Measurements from ENCODE around the gene ITPKB. TPM values are rescaled to one million over a fixed set of nuclear protein-coding genes. Genes with fewer than 3 reads are reported as not detected.
"Not testable (repeated sequence)": the region's sequence is repeated elsewhere in the genome, so short reads cannot be mapped to it uniquely, and the experiment has no call there.

Gene ITPKB
- total RNA-seq, 1 donor from 2014 or later, result 34.9 TPM

DNA sequence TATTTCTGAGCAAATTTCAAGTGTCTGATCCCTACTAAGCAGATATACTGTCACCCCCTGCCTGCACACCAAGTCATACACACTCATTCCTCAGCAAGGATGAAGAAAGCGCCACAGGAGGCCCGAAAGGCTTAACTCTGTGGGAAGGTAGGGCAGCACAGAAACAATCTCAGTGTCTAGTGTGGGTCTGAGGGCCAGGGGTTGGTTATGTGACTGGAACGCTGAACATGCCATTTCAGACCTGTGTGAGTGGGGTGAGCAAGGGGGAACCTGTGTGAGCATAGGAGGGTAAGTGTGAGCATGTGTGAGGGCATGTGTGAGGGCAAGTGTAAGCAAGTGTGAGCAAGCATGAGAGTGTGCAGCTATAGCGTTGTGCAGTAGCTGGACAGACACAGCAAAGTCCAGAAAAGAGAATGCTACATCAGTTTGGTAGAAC, 6.2 kb downstream of the ITPKB start:
- no peak for DNase-seq (ENCODE audit: low spot score)

- no peak for DNase-seq (ENCODE audit: low spot score)
These were observed 7.7 kb downstream of the ITPKB start for GRCh38 chr1:226731257-226731893.

GRCh38 chr1:226730836-226731235, 8.2 kb downstream of the ITPKB start:
- no peak for DNase-seq (ENCODE audit: low spot score)

DNA sequence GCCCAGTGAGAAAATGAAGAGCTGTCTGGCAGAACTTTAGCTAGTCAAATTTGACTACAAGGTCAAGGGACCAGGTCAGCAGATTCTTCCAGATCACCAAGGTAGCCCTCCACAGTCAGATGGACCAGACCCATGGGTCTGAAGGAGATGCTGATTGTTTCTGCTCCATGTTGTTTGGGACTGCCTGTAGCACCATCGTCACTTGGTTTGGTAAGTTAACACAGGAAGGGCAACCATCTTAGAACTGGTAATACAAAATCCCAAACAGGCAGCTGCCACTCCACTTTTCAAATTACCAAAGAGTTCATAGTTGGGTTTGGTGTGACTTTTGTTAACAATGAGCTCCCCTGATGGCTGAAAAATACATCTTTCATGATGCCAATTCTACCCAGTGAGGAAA, 9.0 kb downstream of the ITPKB start:
- DNase-seq (ENCODE audit: low spot score), result no peak

DNA sequence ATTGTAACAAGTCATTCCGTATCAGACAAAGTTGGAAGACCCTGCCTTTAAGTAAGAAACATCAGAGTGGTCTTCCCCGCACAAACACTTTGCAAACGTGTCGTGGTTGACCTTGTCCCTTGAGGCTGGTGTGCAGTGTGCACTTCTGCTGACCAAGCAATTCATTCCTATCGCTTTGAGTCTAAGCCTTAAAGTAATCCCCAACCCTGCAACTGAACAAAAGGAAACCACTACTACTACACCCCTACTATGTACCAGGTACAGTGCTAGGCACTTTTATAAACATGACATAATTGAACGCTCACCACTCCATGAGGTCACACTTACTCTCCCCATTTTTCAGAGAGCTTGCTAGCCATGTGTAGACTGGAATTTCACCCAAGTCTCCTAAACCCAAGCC, 10.6 kb downstream of the ITPKB start:
- DNase-seq (ENCODE audit: low spot score), result no peak

DNA sequence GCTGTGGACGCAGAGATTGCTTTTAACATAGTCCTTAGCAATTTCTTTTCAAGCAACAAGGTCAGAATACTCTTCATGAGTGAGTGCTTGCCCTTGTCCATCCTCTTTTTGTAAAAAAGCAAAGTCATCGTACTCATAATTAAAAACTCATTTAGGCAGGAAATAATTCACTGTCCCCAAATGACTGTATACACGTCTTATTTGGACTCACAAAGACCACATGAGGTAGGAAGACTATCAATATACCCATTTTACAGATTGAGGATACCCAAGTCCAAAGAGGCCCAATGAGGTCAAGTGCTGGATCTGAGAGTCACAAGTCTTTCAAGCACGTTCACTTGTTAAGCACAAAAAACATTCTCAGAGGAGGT, 13.2 kb downstream of the ITPKB start:
- DNase-seq (ENCODE audit: low spot score), result no peak

DNA sequence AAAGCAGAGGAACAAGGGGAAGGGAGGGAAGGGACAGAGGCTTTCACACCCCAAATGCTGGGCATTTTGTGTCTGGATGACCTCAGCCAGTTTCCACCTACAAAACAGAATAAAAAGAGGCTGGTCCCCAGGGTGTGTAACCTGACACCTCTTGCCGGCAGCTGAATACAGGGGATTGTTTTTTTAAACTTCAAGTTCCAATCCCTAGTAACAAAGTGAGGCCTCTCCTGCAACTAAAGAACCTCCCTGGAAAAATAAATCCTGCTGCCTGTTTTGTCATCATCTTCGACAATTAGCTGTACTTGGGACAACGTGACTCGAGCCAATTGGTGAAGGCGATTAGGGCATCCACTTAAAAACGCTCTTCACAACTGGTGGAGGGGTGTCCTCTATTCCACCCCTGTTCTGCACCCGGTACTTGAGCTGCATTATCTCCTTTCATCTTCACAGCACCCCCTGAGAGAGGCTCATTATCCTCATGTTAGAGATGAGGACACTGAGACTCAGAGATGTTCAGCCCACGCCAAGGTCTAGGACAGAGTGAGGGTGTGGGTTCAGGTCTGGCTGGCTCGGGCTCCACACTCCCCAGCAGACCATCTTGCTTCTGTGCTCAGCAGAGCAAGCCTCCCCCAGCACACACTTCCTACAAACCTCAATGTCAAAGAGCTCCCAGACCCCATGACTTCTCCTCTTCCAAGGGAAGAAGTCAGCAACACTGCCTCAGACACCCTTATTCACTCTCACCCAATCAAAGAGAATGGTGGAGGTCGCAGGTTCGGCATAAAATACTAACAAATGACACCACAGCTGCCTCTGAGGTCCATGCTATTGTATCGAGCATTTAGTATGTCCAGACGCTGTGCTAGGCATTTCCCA, 15.2 kb downstream of the ITPKB start:
- no peak for DNase-seq (ENCODE audit: low spot score)

- no peak for DNase-seq (ENCODE audit: low spot score)
These were observed 16.0 kb downstream of the ITPKB start for GRCh38 chr1:226722901-226723656.

GRCh38 chr1:226722240-226722900, 16.7 kb downstream of the ITPKB start:
- no peak for DNase-seq (ENCODE audit: low spot score)

- not testable (repeated sequence) for DNase-seq (ENCODE audit: low spot score)
These were observed 18.5 kb downstream of the ITPKB start for GRCh38 chr1:226720574-226720973.

- no peak for DNase-seq (ENCODE audit: low spot score)
These were observed 19.3 kb downstream of the ITPKB start for GRCh38 chr1:226719596-226720387.

- no peak for DNase-seq (ENCODE audit: low spot score)
These were observed 21.7 kb downstream of the ITPKB start for GRCh38 chr1:226717256-226717909.

GRCh38 chr1:226716577-226716976, 22.5 kb downstream of the ITPKB start:
- no peak for DNase-seq (ENCODE audit: low spot score)

GRCh38 chr1:226714148-226714547, 24.9 kb downstream of the ITPKB start:
- DNase-seq (ENCODE audit: low spot score), result no peak

DNA sequence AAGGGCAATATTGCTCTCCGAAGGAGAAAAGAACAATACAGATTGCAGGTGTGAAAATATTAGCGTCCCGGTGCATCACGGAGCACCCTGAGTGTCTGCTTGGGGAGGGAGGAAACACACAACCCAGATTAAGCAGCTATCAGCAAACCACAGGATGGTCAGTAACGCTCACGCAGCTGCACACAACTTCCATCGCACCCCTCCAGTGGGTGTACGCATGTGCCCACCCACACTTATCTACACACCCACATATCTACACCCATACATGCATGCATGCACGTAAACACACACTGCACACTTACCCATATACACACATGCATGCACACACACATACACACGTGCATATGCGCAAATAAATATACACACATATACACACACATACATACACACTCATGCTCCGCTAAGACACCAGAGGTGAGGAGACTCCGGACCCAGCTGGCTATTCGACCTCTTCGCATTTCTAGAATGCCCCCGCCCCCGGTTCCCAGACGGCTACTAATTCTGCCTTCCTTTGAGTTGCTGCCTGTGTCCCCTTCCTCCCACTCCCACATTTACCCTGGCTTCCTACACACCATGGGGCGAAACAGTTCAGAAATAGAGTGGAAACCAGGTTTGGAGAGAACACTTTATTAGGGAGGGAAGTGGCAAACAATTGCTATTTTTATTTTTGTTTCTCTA, 26.2 kb downstream of the ITPKB start:
- DNase-seq (ENCODE audit: low spot score), result no peak

GRCh38 chr1:226711976-226712741, 26.9 kb downstream of the ITPKB start:
- DNase-seq (ENCODE audit: low spot score), result no peak

GRCh38 chr1:226710501-226710900, 28.6 kb downstream of the ITPKB start:
- DNase-seq (ENCODE audit: low spot score), result no peak

- DNase-seq (ENCODE audit: low spot score), result no peak
These were observed 29.1 kb downstream of the ITPKB start for GRCh38 chr1:226709953-226710352.

- DNase-seq (ENCODE audit: low spot score), result no peak
These were observed 30.1 kb downstream of the ITPKB start for GRCh38 chr1:226708967-226709396.

Data from mesenteric fat pad (tissue), 1 donor.